Measurements from ENCODE around the gene FGF4.

- TF ChIP-seq POLR2A (IDR thresholded peaks at IDR 0.05) (no peak), CTCF (IDR thresholded peaks at IDR 0.05) (no peak)
Observed at GRCh38 chr11:69797156-69797555, 22.0 kb upstream of the FGF4 start.
